Measurements from ENCODE around the gene SIPA1.

GRCh38 chr11:65655570-65656332 is 17.9 kb downstream of the SIPA1 start:
- TF ChIP-seq POLR2A (IDR thresholded peaks at IDR 0.05) (no peak), CTCF (IDR thresholded peaks at IDR 0.05) (no peak)
